ENCODE results near the gene TMPRSS9.

Gene TMPRSS9

DNA sequence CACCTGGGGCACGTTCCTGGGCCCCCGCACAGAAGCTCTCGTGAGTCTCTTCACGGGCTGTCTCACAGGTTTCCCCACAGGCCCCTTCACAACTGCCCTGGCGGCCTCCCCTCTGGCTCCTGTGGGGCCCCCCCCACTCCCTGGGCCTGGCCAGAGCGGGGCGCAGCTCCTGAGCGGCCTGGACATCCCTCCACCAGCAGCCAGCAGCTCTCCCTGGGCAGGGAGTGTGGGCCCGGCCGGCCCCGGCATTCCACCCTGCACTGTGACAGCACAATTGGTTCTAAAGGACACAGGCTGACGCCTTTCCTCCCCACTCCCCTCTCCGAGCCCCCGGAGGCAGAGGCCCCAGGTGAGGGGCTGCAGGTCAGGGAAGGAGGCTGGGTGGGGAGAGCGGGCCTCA, 76.9 kb downstream of the TMPRSS9 start:
- no peak overlapping the region for H3K27ac ChIP-seq
- H3K4me3 ChIP-seq (ENCODE audit: low read depth, low read length), result no peak overlapping the region
- H3K9me3 ChIP-seq (ENCODE audit: control insufficient read depth, low read length), result no peaks in the 10 kb centered on the region
- H2AFZ ChIP-seq, result no peak overlapping the region
- H3K27me3 ChIP-seq (ENCODE audit: control insufficient read depth, insufficient read depth, low read length), result no peaks in the 10 kb centered on the region
- no peaks in the 10 kb centered on the region for H3K36me3 ChIP-seq (ENCODE audit: control insufficient read depth, insufficient read depth, low read length)
- TF ChIP-seq, protein P1, sequence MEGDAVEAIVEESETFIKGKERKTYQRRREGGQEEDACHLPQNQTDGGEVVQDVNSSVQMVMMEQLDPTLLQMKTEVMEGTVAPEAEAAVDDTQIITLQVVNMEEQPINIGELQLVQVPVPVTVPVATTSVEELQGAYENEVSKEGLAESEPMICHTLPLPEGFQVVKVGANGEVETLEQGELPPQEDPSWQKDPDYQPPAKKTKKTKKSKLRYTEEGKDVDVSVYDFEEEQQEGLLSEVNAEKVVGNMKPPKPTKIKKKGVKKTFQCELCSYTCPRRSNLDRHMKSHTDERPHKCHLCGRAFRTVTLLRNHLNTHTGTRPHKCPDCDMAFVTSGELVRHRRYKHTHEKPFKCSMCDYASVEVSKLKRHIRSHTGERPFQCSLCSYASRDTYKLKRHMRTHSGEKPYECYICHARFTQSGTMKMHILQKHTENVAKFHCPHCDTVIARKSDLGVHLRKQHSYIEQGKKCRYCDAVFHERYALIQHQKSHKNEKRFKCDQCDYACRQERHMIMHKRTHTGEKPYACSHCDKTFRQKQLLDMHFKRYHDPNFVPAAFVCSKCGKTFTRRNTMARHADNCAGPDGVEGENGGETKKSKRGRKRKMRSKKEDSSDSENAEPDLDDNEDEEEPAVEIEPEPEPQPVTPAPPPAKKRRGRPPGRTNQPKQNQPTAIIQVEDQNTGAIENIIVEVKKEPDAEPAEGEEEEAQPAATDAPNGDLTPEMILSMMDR (IDR thresholded peaks at IDR 0.05), result no peak
- peaks cover 3% of the 10 kb centered on the region for H3K79me2 ChIP-seq
- no peaks in the 10 kb centered on the region for H3K4me1 ChIP-seq
- H3K9ac ChIP-seq, result no peak overlapping the region
- no peak overlapping the region for H3K4me2 ChIP-seq (ENCODE audit: low read length)

DNA sequence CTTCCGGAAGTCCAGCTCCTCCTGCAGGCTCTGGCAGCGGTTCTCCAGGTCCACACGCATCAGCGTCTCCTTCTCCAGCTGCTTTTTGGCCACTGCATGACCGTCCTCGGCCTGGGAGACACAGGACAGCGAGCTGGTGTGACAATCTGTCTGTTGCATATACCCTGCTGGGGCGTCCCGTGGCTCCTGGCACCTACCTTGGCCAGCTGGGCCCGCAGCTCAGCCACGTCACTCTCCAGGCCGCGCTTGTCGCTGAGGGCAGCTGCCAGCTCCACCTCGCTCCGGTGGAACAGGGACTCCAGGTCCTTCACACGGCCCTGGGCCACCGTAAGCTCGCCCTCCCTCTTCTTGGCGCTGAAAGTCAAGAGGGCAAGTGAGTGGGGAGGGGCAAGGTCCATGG, 78.1 kb downstream of the TMPRSS9 start:
- no peak overlapping the region for H2AFZ ChIP-seq
- no peaks in the 10 kb centered on the region for H3K4me1 ChIP-seq
- no peaks in the 10 kb centered on the region for H3K36me3 ChIP-seq (ENCODE audit: control insufficient read depth, insufficient read depth, low read length)
- no peak overlapping the region for H3K4me3 ChIP-seq (ENCODE audit: low read depth, low read length)
- no peaks in the 10 kb centered on the region for H3K27me3 ChIP-seq (ENCODE audit: control insufficient read depth, insufficient read depth, low read length)
- no peaks in the 10 kb centered on the region for H3K9me3 ChIP-seq (ENCODE audit: control insufficient read depth, low read length)
- TF ChIP-seq, protein P1 (IDR thresholded peaks at IDR 0.05), result no peak
- no peak overlapping the region for H3K9ac ChIP-seq
- H3K4me2 ChIP-seq (ENCODE audit: low read length), result no peak overlapping the region
- H3K27ac ChIP-seq, result no peak overlapping the region
- peaks cover 3% of the 10 kb centered on the region for H3K79me2 ChIP-seq

DNA sequence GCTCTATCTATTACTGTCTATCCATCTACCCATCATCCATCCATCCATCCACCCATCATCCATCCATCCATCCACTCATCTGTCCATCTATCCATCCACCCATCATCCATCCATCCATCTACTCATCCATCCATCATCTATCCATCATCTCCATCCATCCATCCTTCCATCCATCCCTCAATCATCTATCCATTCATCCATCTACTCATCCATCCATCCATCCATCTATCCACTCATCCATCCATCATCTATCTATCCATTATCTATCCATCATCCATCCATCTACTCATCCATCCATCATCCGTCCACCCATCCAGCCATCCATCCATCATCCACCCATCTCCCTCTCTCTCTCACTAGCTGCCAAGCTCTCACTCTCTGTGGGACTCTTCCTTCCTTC, 80.5 kb downstream of the TMPRSS9 start:
- Histone ChIP-seq H3K9ac (no peak overlapping the region), H3K4me3 (ENCODE audit: low read depth, low read length) (no peak overlapping the region), H3K4me1 (no peaks in the 10 kb centered on the region), H3K9me3 (ENCODE audit: control insufficient read depth, low read length) (no peaks in the 10 kb centered on the region), H3K27ac (no peak overlapping the region), H3K27me3 (ENCODE audit: control insufficient read depth, insufficient read depth, low read length) (no peaks in the 10 kb centered on the region), H2AFZ (no peak overlapping the region), H3K79me2 (peaks cover 3% of the 10 kb centered on the region), H3K4me2 (ENCODE audit: low read length) (no peak overlapping the region), H3K36me3 (ENCODE audit: control insufficient read depth, insufficient read depth, low read length) (no peaks in the 10 kb centered on the region)
- TF ChIP-seq, protein P1 (IDR thresholded peaks at IDR 0.05), result no peak

DNA sequence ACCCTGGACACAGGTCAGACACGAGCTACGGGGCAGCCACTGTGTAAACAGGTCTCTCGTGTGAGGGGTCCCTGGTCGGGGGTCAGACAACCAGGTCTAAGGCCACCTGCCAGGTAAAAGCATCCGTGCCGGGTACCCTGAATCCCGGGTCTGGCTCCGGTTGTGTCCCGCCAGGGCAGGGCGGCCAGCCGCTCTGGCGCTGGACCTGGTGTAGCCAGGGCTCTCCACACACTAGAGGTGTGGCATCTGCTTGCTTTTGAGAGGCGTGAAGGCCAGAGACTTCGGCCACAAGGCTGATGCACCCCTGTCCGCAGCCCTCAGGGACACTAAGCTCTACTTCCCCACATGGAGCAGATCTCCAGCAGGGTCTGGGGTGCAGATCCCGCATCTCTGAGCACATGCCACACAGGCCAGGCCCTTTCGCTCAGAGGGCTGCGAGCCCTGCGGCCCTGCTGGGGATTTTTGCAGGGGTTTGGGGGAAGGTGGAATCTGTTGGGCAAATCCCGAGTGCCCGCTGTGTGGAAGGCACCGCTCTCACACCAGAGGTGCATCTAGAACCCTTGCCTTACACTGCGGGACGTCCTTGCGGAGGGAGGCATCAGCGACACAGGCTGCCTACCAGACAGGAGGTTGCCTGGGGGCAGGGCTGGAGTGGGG, 81.2 kb downstream of the TMPRSS9 start:
- Histone ChIP-seq H3K27me3 (ENCODE audit: control insufficient read depth, insufficient read depth, low read length) (no peaks in the 10 kb centered on the region), H3K9me3 (ENCODE audit: control insufficient read depth, low read length) (no peaks in the 10 kb centered on the region), H2AFZ (no peak overlapping the region), H3K4me2 (ENCODE audit: low read length) (no peak overlapping the region), H3K9ac (no peak overlapping the region), H3K27ac (no peak overlapping the region), H3K36me3 (ENCODE audit: control insufficient read depth, insufficient read depth, low read length) (no peaks in the 10 kb centered on the region), H3K4me1 (no peaks in the 10 kb centered on the region), H3K79me2 (peaks cover 4% of the 10 kb centered on the region), H3K4me3 (ENCODE audit: low read depth, low read length) (no peak overlapping the region)
- TF ChIP-seq, protein P1 (IDR thresholded peaks at IDR 0.05), result no peak

DNA sequence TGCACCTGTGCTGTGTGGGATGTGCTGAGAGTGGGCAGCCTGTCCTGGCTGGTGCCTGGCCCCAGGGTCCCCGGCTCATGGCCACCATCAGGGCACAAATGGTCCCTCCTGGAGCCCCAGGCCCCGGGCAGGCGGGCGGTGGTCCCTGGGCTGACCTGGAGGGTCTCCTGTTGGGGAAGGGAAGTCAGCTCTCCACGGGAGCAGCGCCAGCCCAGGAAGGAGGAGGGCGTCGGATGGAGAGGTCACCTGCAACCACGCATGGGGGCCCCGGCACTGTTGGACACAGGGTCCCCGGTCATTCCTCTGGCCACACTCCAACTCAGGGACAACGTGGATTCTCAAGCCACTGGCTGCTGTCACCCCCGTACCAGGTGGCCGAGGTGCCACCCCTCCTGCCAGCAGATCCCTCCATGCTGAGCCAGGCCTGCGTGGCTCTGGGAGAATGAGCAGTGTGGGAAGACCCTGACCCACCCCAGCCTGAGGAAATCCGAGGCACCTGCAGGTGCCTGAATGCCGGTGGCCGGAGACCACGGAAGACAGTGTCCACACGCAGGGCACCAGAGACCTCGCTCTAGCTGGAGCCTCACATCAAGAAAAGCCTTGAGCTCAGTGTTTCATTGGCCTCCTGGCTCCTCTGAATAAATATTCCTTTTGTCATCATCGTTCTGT, 83.2 kb downstream of the TMPRSS9 start:
- Histone ChIP-seq H3K4me1 (no peaks in the 10 kb centered on the region), H3K4me2 (ENCODE audit: low read length) (no peak overlapping the region), H3K4me3 (ENCODE audit: low read depth, low read length) (no peak overlapping the region), H3K36me3 (ENCODE audit: control insufficient read depth, insufficient read depth, low read length) (no peaks in the 10 kb centered on the region), H3K79me2 (peaks cover 13% of the 10 kb centered on the region), H3K9me3 (ENCODE audit: control insufficient read depth, low read length) (no peaks in the 10 kb centered on the region), H3K27ac (no peak overlapping the region), H3K9ac (no peak overlapping the region), H2AFZ (no peak overlapping the region), H3K27me3 (ENCODE audit: control insufficient read depth, insufficient read depth, low read length) (no peaks in the 10 kb centered on the region)
- TF ChIP-seq, protein P1 (IDR thresholded peaks at IDR 0.05), result no peak
